B cell (primary cell): ENCODE measurements around the gene SAXO1.

ENCODE experiments used
- CTCF ChIP-seq: fragments of 200-600 bp; IDR thresholded peaks from one replicate; pipeline ENCODE4 v1.8.0; 2022; ENCODE audit warnings: antibody characterized with exemption, mild to moderate bottlenecking
- EZH2 ChIP-seq: IDR thresholded peaks from 2 replicates; pipeline ENCODE4 v1.6.1; 2012; ENCODE audit warnings: borderline replicate concordance, low read depth, mild to moderate bottlenecking, moderate library complexity, low read length; ENCODE audit not compliant: insufficient read depth, poor library complexity, severe bottlenecking

GRCh38 chr9:18893491-18893890, 139.5 kb downstream of the SAXO1 start:
- TF ChIP-seq CTCF (no peak), EZH2 (no peak)
